ENCODE measurements around the gene SECTM1.

The SECTM1 gene

DNA sequence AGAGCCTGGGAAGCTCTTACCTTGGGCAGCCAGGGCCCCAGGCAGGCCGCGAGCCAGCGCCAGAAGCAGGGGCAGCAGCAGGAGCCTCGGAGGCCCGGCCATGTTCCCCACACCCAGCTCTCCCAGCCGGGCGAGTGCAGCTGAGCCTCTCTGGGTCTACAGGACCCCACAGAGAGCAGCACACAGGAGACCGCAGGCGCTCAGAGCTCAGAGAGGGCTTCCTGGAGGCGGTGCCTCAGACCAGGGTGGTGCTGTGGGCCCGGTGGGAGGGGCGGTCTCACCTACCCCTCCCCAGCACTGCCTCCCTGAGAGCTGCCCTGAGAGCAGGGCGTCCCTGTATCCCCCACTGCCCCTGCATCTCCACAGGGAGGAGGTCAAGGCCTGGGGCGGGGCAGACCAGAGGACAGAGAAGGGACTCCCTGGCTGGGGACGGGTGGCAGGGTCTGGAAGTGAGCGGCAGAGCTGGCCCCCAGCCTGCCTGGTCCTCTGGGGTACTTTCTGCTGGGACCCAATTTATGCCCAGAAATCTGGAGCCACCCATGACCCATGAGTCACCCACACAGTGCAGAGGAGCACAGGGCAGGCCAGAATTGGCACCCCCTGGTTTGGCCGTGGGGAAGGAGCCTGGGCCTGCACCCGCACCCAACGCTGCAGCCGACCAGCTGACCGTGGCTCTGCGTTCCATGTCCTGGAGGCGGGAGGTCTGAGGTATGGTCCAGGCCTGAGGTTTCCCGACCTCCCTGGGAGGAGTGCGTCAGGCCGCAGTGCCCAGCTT is 16.0 kb downstream of the SECTM1 start, which contains the start of gene CD7:
Gene CD7 (minus strand): TSS at position 215 of the 775 bp plus-strand sequence. CDS start 113 bp downstream, at position 102.
- no peak within 1 kb of the TSS for H3K4me3 ChIP-seq (ENCODE audit: low read depth, low read length)

DNA sequence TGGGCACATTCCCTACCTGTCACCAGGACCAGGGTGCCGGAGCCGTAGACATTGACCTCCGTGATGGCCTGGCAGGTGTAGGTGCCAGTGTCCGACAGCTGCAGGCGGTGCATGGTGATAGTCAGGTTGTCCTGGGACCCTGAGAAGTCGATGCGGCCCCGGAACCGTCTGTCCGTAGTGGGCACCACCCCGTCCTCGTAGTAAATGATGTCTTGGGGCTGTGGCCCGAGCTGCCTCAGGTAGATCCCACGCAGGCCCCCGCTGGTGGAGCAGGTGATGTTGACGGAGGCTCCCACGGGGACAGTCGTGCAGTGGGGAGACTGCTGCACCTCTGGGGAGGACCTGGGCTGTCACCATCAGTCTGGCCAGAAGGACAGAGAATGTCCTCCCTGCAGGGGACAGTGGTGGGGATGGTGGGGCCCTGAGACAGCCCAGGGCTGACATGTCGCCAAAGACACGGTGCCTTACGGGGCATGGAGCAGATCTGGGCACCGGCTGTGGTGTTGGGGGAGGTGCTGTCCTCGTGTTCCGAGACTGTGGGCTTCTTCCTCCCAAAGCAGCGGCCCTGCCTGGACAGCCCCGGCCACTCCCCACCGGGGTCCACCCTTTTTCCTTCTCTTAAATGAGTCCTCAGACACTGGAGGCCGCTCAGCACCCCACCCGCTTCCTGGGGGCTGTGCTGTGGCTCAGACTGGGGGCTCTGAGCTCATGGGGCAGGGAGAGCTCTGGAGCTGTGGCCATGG is 16.7 kb downstream of the SECTM1 start:
- no peak overlapping the region for H3K4me3 ChIP-seq (ENCODE audit: low read depth, low read length)

DNA sequence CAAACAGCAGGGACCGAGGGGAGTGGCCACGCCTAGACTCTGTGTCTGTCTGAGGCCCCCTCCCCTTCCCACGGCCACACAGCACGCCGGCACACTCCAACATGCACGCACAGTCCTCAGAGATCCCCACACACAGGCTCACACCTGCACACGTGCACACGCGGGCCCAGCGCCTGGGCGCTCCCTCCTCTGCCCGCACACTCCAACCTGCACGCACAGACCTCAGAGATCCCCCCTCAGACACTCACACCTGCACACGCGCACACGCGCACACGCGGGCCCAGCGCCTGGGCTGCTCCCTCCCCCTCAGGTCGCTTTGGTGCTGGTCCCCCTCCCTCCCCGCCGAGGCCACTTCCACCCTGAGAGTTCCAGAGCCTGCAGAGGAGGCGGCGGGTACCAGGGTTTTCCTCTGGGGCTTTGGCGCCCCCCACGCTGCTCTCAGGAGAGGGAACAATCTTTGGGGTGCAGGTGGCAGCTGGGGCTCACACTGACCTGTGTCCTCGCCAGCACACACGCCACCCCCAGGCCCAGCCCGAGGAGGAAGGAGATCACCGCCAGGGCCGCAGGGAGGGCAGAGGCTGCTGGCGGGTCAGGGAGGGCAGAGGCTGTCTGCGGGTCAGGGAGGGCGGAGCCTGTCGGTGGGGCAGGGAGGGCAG is 17.7 kb downstream of the SECTM1 start:
- no peak overlapping the region for H3K4me3 ChIP-seq (ENCODE audit: low read depth, low read length)

DNA sequence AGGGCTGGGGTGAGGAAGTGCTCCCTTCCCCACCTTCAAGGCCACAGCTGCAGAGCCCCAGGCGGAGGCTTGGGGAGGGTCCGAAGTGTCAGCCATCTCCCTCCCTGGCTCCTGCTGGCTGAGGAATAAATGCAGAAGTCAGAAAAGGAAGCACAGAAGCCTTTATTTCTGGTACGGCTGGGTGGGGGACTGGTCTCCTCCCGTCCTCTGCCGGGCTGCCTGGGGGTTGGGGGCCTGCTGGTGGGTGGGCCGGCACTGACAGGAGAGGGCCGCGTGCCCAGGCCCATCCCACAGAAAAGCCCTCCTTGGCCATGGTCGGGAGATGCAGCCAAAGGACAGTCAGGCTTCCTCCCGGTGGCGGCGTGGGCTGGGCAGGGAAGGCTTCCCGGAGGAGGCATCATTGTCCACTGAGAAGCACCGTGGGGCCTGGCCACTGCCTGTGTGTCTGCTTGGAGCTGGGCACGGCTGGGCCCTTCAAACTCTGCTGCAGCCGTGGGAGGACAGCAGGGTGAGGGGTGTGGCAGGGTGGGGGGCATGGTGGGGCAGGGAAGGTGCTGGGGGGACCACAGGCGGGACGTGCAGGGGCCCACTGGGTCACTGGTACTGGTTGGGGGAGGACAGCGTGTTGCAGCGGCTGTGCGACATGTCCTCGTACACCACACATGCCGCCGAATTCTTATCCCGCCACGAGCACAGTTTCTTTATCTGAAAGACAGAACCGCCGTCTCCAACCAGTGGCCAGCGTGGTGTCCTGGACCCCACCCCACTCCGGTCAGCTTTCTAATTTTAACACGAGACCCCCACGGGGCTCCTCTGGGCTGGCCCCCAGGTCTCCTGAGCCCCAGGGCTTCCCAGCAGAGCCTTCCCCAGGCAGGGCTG is 18.6 kb downstream of the SECTM1 start:
- H3K4me3 ChIP-seq (ENCODE audit: low read depth, low read length) = no peak overlapping the region

DNA sequence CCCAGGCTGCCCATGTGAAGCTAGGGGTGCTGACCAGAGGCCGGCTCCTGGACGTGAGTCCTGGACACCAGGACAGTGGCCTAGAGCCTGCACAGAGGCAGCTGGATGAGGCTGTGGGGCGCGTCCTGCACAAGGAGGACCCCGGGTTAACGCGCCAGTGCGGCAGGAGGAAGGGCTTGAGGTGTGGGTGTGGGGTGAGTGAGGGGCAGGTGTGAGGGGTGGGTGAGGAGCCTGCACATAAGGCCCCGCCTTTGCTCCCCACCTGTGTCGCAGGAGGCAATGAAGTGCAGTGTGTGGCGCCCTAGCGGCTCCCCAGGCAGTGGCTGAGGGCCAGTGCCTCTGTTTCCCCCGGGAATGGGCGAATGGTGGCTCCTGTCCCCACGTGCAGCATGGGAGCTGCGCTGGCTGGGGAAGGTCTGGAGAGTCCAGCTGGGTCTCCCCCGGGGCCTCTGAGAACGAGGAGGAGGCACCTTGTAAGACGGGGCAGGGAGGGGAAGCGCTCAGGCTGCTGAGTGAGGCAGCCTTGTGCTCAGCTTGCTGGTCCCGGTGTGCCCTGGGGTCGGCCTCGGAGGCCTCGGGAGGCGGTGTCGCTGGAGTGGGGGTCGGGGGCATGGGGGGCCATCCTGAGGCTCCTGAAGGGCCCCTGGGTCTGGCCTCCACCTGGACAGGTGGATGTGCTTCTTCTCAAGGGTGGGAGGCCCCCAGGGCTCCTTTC is 19.4 kb downstream of the SECTM1 start:
- H3K4me3 ChIP-seq (ENCODE audit: low read depth, low read length) = no peak overlapping the region

DNA sequence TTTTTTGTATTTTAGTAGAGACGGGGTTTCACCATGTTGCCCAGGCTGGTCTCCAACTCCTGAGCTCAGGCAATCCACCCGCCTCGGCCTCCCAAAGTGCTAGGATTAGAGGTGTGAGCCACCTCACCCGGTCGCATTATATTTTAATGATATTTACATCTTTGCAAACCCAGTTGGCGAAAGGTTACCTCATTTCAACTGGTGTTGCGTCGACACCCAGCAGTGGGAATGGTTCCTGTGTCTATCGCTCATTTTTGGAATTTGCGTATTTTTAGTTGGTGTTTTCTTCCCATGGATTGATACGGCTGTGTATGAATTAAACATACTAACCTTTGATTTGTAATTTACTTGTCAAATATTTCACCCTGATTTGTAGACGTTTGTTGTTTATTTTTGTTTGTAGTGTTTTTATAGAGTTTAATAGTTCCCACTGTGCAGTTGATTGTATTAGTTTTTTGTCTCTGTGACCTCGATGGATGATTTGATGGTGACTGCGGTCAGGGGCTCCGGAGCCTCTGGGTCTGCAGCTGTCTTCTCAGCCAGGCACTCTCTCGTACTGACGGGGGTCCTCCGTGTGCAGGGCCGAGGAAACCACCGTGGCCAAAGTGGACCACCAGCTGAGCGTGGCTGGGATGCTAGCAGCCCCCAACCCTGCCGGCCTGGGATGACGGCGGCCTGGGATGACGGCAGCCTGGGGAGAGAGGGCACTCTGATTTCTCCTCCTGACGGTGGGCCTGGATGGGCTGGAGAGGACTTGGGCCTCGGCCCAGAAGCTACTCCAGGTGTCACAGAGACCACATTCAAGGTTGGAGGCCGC is 20.2 kb downstream of the SECTM1 start:
- no peak overlapping the region for H3K4me3 ChIP-seq (ENCODE audit: low read depth, low read length)

DNA sequence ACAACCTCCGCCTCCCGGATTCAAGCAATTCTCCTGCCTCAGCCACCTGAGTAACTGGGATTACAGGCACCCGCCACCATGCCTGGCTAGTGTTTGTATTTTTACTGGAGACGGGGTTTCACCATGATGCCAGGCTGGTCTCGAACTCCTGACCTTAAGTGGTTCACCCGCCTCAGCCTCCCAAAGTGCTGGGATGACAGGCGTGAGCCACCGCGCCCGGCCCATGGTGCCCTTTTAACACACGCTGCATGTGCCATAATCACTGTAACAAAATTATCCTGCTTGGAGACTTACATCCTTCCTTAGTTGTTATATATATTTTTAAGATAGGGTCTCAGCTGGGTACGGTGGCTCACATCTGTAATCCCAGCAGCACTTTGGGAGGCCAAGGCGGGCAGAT is 21.6 kb downstream of the SECTM1 start:
- H3K4me3 ChIP-seq (ENCODE audit: low read depth, low read length) = no peak overlapping the region

DNA sequence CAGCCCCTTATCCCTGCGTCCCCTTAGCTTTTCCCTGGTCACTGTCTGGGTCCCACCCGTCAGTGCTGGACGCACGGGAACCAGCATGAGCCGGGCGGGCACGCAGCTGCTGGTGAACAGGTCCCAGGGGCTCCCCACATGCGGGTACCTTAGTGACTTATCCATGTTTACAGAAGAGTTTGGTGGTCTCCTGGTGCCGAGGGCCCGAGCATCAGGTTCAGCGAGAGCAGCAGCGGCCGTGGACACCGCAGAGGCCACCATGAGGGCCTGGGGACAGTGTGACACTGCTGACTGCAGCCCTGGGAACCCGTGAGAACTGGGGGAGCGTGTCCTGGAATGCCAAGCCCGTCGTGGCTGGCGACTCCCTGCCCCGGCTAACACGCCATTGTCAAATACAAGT is 22.7 kb downstream of the SECTM1 start:
- no peak overlapping the region for H3K4me3 ChIP-seq (ENCODE audit: low read depth, low read length)

DNA sequence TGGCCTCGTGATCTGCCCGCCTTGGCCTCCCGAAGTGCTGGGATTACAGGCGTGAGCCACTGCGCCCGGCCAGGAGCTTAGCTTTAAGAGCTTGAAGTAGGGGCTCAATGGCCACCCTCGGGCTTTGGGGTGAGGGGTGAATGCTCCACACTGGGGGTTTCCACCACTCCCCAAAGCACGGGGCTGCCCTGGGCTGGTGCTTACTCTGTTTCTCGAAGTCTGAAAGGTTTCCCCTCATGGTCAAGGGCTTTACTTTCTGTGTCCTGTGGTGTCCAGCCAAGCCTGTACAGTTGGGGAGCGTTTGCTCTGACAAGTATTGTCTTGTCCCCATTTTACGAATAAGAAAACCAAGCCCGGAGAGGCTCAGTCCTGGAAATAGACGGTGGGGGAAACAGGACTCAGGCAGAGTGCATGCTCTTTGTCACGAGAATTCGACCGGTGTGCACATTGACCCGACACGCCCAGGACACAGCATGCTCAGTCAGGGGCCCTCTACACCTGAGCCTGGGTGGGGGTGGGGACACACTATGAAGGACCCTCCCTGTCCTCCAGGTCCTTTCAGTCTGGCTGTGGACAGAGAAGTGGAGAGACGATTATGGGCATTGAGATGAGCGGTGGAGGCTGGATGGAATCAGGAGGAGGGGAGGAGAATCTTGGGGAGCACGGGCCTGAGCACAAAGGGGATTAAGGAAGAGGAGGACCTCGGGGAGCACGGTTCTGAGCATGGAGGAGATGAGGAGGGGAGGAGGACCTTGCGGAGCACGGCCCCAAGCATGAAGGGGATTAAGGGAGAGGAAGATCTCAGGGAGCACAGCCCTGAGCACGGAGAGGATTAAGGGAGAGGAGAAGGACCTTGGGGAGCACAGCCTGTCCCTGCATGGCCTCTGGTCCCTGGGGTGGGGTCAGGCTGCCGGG is 23.7 kb downstream of the SECTM1 start:
- no peak overlapping the region for H3K4me3 ChIP-seq (ENCODE audit: low read depth, low read length)

DNA sequence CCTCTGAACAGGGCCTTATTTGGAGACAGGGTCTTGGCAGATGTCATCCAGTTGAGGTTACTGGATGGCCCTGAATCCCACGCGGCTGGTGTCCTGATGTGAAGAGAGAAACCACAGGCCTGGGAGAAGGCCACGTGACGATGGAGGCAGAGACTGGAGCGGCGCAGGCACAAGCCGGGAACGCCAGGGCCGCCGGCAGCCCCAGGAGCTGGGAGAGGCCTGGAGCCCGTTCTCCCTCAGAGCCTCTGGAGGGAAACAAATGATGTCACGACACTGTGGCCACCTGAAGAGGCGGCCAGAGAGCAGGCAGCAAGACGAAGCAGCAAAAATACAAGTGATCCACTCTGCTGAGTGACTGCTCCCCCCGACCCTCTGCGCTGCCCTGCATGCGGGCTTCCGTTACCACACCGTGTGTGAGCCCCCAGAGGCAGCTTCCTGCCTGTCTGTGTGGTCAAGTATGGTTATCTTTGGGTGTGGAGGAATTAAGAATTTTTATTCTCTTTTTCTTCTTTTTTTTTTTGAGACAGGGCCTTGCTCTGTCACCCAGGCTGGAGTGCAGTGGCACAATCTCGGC is 27.8 kb downstream of the SECTM1 start:
- H3K4me3 ChIP-seq (ENCODE audit: low read depth, low read length) = no peak overlapping the region

DNA sequence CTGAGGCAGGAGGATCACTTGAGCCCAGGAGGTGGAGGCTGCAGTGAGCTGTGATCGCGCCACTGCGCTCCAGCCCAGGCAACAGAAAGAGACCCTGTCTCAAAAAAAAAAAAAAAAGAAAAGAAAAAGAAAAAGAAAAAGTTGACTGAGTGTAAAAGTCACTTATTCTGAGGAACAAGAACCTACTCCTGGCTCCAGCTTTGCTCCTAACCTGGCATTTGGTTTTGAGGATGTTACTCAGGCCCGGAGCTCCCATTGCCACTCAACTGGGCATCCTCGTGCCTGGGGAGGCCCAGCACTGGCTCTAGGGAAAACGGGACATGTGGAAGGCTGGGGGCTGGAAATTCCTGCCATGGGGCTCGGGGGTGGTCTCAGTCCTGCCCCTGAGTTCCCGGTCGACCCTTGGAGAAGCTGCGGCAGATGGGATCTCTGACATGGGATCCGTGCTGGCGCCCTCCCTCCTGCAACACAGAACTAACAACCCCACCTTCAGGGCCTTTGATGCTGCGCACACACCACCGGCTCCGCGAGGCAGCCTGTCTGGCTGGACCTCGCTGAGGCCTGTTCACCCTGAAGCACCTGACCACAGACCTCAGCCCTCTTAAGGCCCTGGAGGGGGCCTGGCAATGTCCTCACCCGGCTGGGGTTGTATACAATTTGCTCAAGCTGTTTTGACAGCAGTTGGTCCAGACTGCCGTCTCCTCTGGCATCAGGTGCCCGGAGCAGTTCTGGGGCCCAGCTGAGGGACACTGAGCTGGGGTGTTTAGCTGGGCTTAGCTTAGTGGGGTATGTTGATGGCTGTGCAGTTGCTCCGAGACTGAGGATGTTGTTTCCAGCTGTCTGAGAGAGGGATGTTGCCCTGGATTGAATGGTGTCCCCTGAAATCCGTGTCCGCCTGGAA is 28.5 kb downstream of the SECTM1 start:
- no peak overlapping the region for H3K4me3 ChIP-seq (ENCODE audit: low read depth, low read length)

DNA sequence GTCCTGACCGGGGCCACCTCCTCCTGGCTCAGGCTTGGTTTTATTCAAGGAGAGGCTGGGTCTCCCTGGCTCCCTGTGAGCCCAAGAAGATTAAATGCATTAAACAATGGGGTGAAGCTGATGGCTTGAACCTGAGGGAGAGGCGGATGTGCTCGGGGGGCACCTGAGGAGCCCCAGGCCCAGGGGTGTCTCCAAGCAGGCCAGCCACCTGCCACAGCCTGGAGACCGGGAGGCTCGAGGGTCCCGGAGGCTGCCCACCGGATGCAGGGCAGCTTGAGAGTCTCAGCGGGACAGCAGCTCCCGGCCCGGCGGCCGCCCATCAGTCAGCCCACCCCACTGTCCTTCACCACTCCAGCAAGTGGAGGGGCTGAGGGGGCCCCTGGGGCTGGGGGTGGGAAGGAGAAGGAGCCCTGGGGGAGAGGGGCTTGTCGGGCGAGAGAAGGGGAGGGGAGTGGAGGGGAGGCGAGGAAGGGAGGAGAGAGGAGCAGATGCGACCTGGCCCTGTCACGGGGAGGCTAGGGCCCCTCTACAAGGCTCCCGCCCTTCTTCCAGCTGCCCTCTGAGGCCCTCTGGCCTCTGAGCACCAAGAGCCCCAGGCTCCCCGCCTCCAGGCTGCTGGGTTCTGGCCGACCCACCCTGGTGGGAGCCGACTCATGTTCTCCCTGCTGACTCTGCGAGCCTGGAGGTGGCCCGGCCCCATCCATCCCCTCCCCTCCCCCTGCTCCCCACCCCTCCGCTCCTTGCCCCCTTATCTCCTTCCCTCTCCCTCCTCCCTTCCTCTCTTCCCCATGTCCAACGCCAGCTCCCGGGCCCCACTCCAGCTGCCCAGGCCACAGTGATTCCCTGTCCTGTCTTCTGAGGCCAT is 29.4 kb downstream of the SECTM1 start:
- H3K4me3 ChIP-seq (ENCODE audit: low read depth, low read length) = no peak overlapping the region

DNA sequence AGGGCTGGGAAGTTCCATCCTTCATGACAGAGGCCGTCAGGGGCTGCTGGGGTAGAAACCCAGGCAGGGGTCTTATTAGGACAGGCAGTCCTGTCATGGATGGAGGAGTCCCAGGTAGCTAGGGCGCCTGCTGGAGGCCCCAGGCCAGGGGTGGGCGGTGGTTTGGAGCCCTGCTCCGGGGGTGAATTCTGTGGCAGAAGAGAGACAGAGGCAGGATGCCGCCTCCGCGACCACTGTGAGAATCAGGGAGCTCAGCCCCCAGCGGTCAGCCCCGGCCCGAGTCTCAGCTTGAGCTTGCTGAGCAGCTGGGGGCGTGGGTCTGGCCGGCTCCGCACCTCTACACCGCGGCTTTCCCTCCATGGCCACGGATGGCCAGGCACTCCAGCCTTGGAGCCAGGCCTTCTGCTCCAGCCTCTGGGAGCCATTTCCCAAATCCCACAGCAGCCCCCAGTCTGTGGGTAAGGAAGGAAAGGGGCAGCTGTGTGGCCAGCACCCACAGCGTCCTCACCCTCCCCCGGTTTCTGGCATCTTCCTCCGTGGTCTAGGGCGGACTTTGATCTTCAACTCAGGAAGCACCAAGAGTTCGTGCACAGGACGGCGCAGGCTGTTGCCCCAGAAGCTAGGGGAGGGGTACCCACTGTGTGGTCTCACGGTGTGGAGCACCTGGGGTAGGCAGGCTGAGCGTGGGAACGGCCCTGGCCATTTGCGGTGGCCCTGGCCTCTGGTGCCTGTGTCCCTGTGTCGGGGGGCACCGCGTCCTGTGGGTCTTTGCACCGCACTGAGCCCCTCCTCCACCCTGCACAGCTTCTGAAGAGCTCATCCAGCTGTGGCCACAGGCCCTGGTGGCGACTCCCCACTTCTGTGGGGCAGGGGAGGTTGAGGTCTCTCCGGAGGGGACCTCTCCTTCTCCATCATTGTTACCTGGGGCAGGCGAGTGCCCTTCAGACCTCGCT is 30.3 kb downstream of the SECTM1 start:
- H3K4me3 ChIP-seq (ENCODE audit: low read depth, low read length) = no peak overlapping the region

DNA sequence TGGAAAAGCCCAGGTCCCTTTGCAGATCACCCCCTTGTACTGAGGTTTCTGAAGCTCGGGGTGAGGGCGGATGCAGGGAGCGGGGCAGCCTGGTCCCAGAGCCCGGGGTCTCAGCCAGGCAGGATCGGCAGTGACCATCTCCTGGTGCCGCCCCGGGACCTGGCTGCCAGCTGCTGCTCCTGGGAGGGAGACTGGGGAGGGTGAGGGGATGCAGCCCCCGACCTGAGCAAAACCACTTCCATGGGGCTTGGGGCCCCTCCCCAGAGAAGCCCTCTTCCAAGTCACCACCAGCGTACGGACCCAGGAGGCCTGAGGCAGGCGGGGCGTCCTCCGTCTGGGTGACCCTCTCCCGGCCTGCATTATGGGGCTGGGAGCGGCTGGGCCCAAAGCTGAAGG is 31.0 kb downstream of the SECTM1 start:
- no peak overlapping the region for H3K4me3 ChIP-seq (ENCODE audit: low read depth, low read length)
